IPS-20b (cell line): Measurements from ENCODE around the gene TADA2B.

Experiments
- H3K27ac ChIP-seq: one replicate; pipeline ENCODE4 v1.5.1; 2013; ENCODE audit warnings: low read length
- H3K27me3 ChIP-seq: 2 replicates; pipeline ENCODE4 v1.6.1; 2013; ENCODE audit warnings: mild to moderate bottlenecking, low read length, inconsistent platforms; ENCODE audit not compliant: insufficient read depth
- H3K36me3 ChIP-seq: 2 replicates; pipeline ENCODE4 v1.6.1; 2013; ENCODE audit warnings: low read depth, mild to moderate bottlenecking, inconsistent platforms, low read length, moderate library complexity; ENCODE audit not compliant: insufficient read depth
- H3K4me1 ChIP-seq: 2 replicates; pipeline ENCODE4 v1.6.1; 2013; ENCODE audit warnings: mild to moderate bottlenecking, control low read depth, inconsistent platforms, low read length, moderate library complexity; ENCODE audit not compliant: insufficient read depth
- H3K4me3 ChIP-seq: 2 replicates; pipeline ENCODE4 v1.5.1; 2013; ENCODE audit warnings: mild to moderate bottlenecking, low read length, inconsistent platforms
- H3K9ac ChIP-seq: 2 replicates; pipeline ENCODE4 v1.6.1; 2013; ENCODE audit warnings: low read depth, mild to moderate bottlenecking, inconsistent platforms, low read length, moderate library complexity
- H3K9me3 ChIP-seq: 2 replicates; pipeline ENCODE4 v1.6.1; 2013; ENCODE audit warnings: mild to moderate bottlenecking, low read depth, low read length, inconsistent platforms; ENCODE audit not compliant: insufficient read depth

The TADA2B gene

GRCh38 chr4:7006411-7006810 is 36.8 kb upstream of the TADA2B start:
- H3K4me3 ChIP-seq = no peak overlapping the region
- H3K9ac ChIP-seq = no peak overlapping the region
- no peaks in the 10 kb centered on the region for H3K27me3 ChIP-seq
- H3K4me1 ChIP-seq = peaks cover 18% of the 10 kb centered on the region; the same call in 1 of the 2 replicates
- H3K9me3 ChIP-seq = no peaks in the 10 kb centered on the region
- H3K27ac ChIP-seq = no peak overlapping the region
- H3K36me3 ChIP-seq = peaks cover 86% of the 10 kb centered on the region

GRCh38 chr4:7007142-7007907 is 35.8 kb upstream of the TADA2B start:
- Histone ChIP-seq H3K36me3 (peaks cover 86% of the 10 kb centered on the region), H3K27me3 (no peaks in the 10 kb centered on the region), H3K4me3 (peak overlapping the region; percentile 40), H3K9me3 (no peaks in the 10 kb centered on the region), H3K27ac (no peak overlapping the region), H3K4me1 (peaks cover 18% of the 10 kb centered on the region; the same call in 1 of the 2 replicates), H3K9ac (no peak overlapping the region)

GRCh38 chr4:7007944-7008343 is 35.2 kb upstream of the TADA2B start:
- H3K27ac ChIP-seq = no peak overlapping the region
- H3K9ac ChIP-seq = no peak overlapping the region
- no peaks in the 10 kb centered on the region for H3K9me3 ChIP-seq
- peaks cover 86% of the 10 kb centered on the region for H3K36me3 ChIP-seq
- peak overlapping the region; percentile 40 for H3K4me3 ChIP-seq
- H3K4me1 ChIP-seq = peaks cover 18% of the 10 kb centered on the region; the same call in 1 of the 2 replicates
- no peaks in the 10 kb centered on the region for H3K27me3 ChIP-seq

- no peak overlapping the region for H3K27ac ChIP-seq
- peaks cover 84% of the 10 kb centered on the region for H3K36me3 ChIP-seq
Measured at GRCh38 chr4:7009564-7009963, 33.6 kb upstream of the TADA2B start.

DNA sequence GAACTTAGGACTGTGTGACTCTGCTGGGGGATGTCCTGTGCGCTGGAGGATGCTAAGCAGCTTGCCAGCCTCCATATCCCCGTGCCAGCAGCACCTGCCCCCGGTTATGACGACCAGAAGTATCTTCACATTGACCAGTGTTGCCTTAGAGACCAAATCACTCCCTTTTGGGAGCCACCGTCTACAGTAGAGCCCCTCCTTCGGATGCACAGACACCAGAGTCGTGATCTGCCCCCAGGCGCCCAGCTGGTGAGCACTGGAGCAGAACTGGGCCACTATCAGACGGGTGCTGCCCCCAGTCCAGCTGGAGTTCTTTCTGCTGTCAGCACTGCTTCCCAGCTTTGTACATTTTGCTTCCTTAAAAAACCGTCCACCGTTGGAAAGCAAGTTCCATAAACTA is 30.0 kb upstream of the TADA2B start:
- 0 out of 2 replicates have a peak, but pooled peaks cover 3% of the 10 kb centered on the region for H3K4me1 ChIP-seq
- H3K27me3 ChIP-seq = no peaks in the 10 kb centered on the region
- H3K9me3 ChIP-seq = no peaks in the 10 kb centered on the region
- no peak overlapping the region for H3K4me3 ChIP-seq
- peaks cover 94% of the 10 kb centered on the region for H3K36me3 ChIP-seq
- H3K9ac ChIP-seq = no peak overlapping the region
- H3K27ac ChIP-seq = no peak overlapping the region

More at GRCh38 chr4:7009564-7009963, 33.6 kb upstream of the TADA2B start:
- Histone ChIP-seq H3K27me3 (no peaks in the 10 kb centered on the region), H3K4me3 (no peak overlapping the region), H3K9ac (no peak overlapping the region), H3K4me1 (peaks cover 18% of the 10 kb centered on the region; the same call in 1 of the 2 replicates), H3K9me3 (no peaks in the 10 kb centered on the region)

- Histone ChIP-seq H3K27me3 (no peaks in the 10 kb centered on the region), H3K27ac (no peak overlapping the region), H3K4me1 (no peaks in the 10 kb centered on the region), H3K9me3 (no peaks in the 10 kb centered on the region), H3K4me3 (no peak overlapping the region), H3K9ac (no peak overlapping the region), H3K36me3 (peaks cover 84% of the 10 kb centered on the region)
Measured at GRCh38 chr4:7014815-7015214, 28.4 kb upstream of the TADA2B start.

DNA sequence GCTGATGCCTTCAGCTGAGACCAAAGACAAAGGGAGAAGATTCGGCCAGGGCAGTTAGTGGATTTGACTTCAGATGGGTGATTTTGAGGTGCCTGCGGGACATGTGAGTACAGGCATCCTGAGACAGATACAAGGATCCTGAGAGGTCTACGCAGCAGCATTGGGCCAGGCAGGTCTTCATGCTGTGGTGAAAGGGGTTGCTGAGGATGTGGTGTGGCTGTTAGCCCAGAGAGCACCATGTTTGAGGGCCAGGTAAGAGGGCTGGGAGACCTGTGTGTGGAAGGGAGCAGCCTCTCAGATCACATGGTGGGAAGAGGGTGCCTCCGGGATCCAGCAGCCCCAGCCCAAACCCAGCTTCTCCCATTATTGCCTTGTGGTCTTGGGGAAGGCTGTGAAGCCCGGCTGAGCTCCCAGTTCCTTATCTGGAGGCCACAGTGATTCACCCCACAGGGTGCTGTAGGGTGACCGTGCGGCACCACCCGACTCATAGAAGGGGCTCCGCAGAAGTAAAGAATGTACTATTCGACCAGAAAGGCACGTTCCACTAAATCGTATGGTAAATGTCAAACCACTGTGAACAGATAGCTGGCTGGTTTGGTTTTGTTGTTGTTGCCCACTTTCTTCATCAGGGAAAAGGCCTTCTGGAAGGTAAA is 27.7 kb upstream of the TADA2B start:
- Histone ChIP-seq H3K27me3 (no peaks in the 10 kb centered on the region), H3K9ac (no peak overlapping the region), H3K27ac (no peak overlapping the region), H3K9me3 (no peaks in the 10 kb centered on the region), H3K4me1 (no peaks in the 10 kb centered on the region; the same call in 1 of the 2 replicates), H3K4me3 (no peak overlapping the region), H3K36me3 (peaks cover 81% of the 10 kb centered on the region)

- Histone ChIP-seq H3K4me3 (no peak overlapping the region), H3K27ac (no peak overlapping the region), H3K4me1 (no peaks in the 10 kb centered on the region; the same call in 1 of the 2 replicates), H3K27me3 (no peaks in the 10 kb centered on the region), H3K9me3 (no peaks in the 10 kb centered on the region), H3K9ac (no peak overlapping the region), H3K36me3 (peaks cover 81% of the 10 kb centered on the region)
Measured at GRCh38 chr4:7016086-7016485, 27.1 kb upstream of the TADA2B start.

DNA sequence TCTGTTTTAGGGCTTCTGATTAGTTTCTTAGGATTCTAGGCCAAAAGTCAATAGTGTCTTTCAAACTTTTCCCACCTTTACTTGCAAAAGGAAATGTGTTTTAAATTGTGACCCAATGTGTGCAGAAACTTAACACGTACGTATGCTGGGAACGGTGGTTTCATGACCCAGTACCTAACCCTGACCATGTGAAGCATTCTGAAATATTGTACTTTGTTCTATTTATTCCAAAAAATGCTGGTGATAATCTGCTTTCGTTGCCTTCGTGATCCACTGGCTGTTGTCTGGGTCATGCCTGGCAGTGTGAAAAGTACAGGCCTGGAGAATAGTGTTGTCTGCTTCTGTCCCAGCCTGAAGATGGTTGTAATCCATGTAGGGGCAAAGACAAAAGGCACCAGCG is 26.7 kb upstream of the TADA2B start:
- Histone ChIP-seq H3K9ac (no peak overlapping the region), H3K4me1 (no peaks in the 10 kb centered on the region; the same call in 1 of the 2 replicates), H3K27ac (no peak overlapping the region), H3K27me3 (no peaks in the 10 kb centered on the region), H3K4me3 (no peak overlapping the region), H3K9me3 (no peaks in the 10 kb centered on the region), H3K36me3 (peaks cover 80% of the 10 kb centered on the region)

GRCh38 chr4:7017446-7018048 is 25.6 kb upstream of the TADA2B start:
- Histone ChIP-seq H3K4me3 (no peak overlapping the region), H3K9me3 (no peaks in the 10 kb centered on the region), H3K36me3 (peaks cover 80% of the 10 kb centered on the region), H3K4me1 (no peaks in the 10 kb centered on the region; the same call in 1 of the 2 replicates), H3K27me3 (no peaks in the 10 kb centered on the region), H3K9ac (no peak overlapping the region), H3K27ac (no peak overlapping the region)

GRCh38 chr4:7018281-7018680 is 24.9 kb upstream of the TADA2B start:
- no peak overlapping the region for H3K9ac ChIP-seq
- no peak overlapping the region for H3K27ac ChIP-seq
- no peaks in the 10 kb centered on the region; the same call in 1 of the 2 replicates for H3K4me1 ChIP-seq
- no peak overlapping the region for H3K4me3 ChIP-seq
- H3K9me3 ChIP-seq = no peaks in the 10 kb centered on the region
- H3K36me3 ChIP-seq = peaks cover 75% of the 10 kb centered on the region
- H3K27me3 ChIP-seq = no peaks in the 10 kb centered on the region
